ENCODE data around the gene HECTD2. TPM values are rescaled to one million over a fixed set of nuclear protein-coding genes. Genes with fewer than 3 reads are reported as not detected.

The HECTD2 gene
- total and polyA plus RNA-seq, 3 donors from 2014 or later, result 9.0 to 22.3 (median 20.3) TPM

- H3K4me3 ChIP-seq, result no peak overlapping the region
- no peaks in the 10 kb centered on the region for H3K9me3 ChIP-seq
- no peak for TF ChIP-seq CTCF (IDR thresholded peaks at IDR 0.05)
- no peak for TF ChIP-seq POLR2A (IDR thresholded peaks at IDR 0.05)
- no peak for DNase-seq
- no peaks in the 10 kb centered on the region for H3K36me3 ChIP-seq (ENCODE audit: low read depth, missing control alignments)
- H3K27me3 ChIP-seq, result no peaks in the 10 kb centered on the region
- peaks cover 6% of the 10 kb centered on the region for H3K4me1 ChIP-seq
- H3K27ac ChIP-seq, result no peak overlapping the region
- 32 to 53% methylated on average over 5 of the region's 5 CpGs for WGBS, 2 donors
- intact Hi-C loops (cut with DNase I; ENCODE audit: low total_unique reads), result no loop called here
These were observed 1.5 kb downstream of the HECTD2 start for GRCh38 chr10:91411621-91412020.

- H3K27ac ChIP-seq, result no peak overlapping the region
These were observed 2.4 kb downstream of the HECTD2 start for GRCh38 chr10:91412354-91413087.

GRCh38 chr10:91415816-91416215 is 5.7 kb downstream of the HECTD2 start:
- peaks cover 8% of the 10 kb centered on the region for H3K4me1 ChIP-seq
- H3K9me3 ChIP-seq, result no peaks in the 10 kb centered on the region
- H3K4me3 ChIP-seq, result no peak overlapping the region
- no peaks in the 10 kb centered on the region for H3K27me3 ChIP-seq
- WGBS, 2 donors, result 86% methylated on average over 3 of the region's 3 CpGs
- H3K27ac ChIP-seq, result no peak overlapping the region
- TF ChIP-seq POLR2A (IDR thresholded peaks at IDR 0.05) (no peak), CTCF (IDR thresholded peaks at IDR 0.05) (no peak)
- no peak for DNase-seq
- no peaks in the 10 kb centered on the region for H3K36me3 ChIP-seq (ENCODE audit: low read depth, missing control alignments)
- intact Hi-C loops (cut with DNase I; ENCODE audit: low total_unique reads), result no loop called here

More at GRCh38 chr10:91412354-91413087, 2.4 kb downstream of the HECTD2 start:
- Histone ChIP-seq H3K9me3 (no peaks in the 10 kb centered on the region), H3K36me3 (ENCODE audit: low read depth, missing control alignments) (no peaks in the 10 kb centered on the region), H3K4me3 (no peak overlapping the region), H3K4me1 (peaks cover 8% of the 10 kb centered on the region), H3K27me3 (no peaks in the 10 kb centered on the region)
- 51 to 59% methylated on average over 4 of the region's 4 CpGs for WGBS, 2 donors
- intact Hi-C loops (cut with DNase I; ENCODE audit: low total_unique reads), result no loop called here
- no peak for DNase-seq
- TF ChIP-seq CTCF (IDR thresholded peaks at IDR 0.05) (no peak), POLR2A (IDR thresholded peaks at IDR 0.05) (no peak)

GRCh38 chr10:91416339-91416855 is 6.3 kb downstream of the HECTD2 start:
- 55 to 66% methylated on average over 3 of the region's 3 CpGs for WGBS, 2 donors
- DNase-seq, result no peak
- Histone ChIP-seq H3K27me3 (no peaks in the 10 kb centered on the region), H3K4me3 (no peak overlapping the region), H3K9me3 (no peaks in the 10 kb centered on the region), H3K4me1 (peaks cover 8% of the 10 kb centered on the region), H3K27ac (no peak overlapping the region), H3K36me3 (ENCODE audit: low read depth, missing control alignments) (no peaks in the 10 kb centered on the region)
- TF ChIP-seq CTCF (IDR thresholded peaks at IDR 0.05) (no peak), POLR2A (IDR thresholded peaks at IDR 0.05) (no peak)
- intact Hi-C loops (cut with DNase I; ENCODE audit: low total_unique reads), result no loop called here

GRCh38 chr10:91418416-91418815 is 8.3 kb downstream of the HECTD2 start:
- no peaks in the 10 kb centered on the region for H3K36me3 ChIP-seq (ENCODE audit: low read depth, missing control alignments)
- H3K4me1 ChIP-seq, result peaks cover 8% of the 10 kb centered on the region
- no peak overlapping the region for H3K27ac ChIP-seq
- WGBS, 2 donors, result 72 to 74% methylated on average over 2 of the region's 2 CpGs
- TF ChIP-seq CTCF (IDR thresholded peaks at IDR 0.05) (no peak), POLR2A (IDR thresholded peaks at IDR 0.05) (no peak)
- H3K27me3 ChIP-seq, result no peaks in the 10 kb centered on the region
- DNase-seq, result no peak
- intact Hi-C loops (cut with DNase I; ENCODE audit: low total_unique reads), result no loop called here
- H3K9me3 ChIP-seq, result no peaks in the 10 kb centered on the region
- no peak overlapping the region for H3K4me3 ChIP-seq
